ENCODE results near the gene ADRB1.
A peak's percentile ranks its signal among the peaks of the same experiment; 100 is the strongest.

ADRB1 gene

GRCh38 chr10:114081911-114082583 is 38.4 kb downstream of the ADRB1 start:
- no peak for DNase-seq (ENCODE audit: low read depth, low spot score)

GRCh38 chr10:114083040-114083439 is 39.4 kb downstream of the ADRB1 start:
- H3K27ac ChIP-seq: no peak overlapping the region
- peak; percentile 10 for DNase-seq (ENCODE audit: low read depth, low spot score)

More at GRCh38 chr10:114081911-114082583, 38.4 kb downstream of the ADRB1 start:
- no peak overlapping the region for H3K27ac ChIP-seq

GRCh38 chr10:114084215-114084614 is 40.5 kb downstream of the ADRB1 start:
- no peak for DNase-seq (ENCODE audit: low read depth, low spot score)
- no peak overlapping the region for H3K27ac ChIP-seq

GRCh38 chr10:114087255-114087654 is 43.6 kb downstream of the ADRB1 start:
- no peak overlapping the region for H3K27ac ChIP-seq
- no peak for DNase-seq (ENCODE audit: low read depth, low spot score)

- no peak for DNase-seq (ENCODE audit: low read depth, low spot score)
- no peak overlapping the region for H3K27ac ChIP-seq
Measured at GRCh38 chr10:114087655-114088054, 44.0 kb downstream of the ADRB1 start.

GRCh38 chr10:114094795-114095194 is 51.1 kb downstream of the ADRB1 start:
- no peak for DNase-seq (ENCODE audit: low read depth, low spot score)
- H3K27ac ChIP-seq: no peak overlapping the region

- H3K27ac ChIP-seq: no peak overlapping the region
- no peak for DNase-seq (ENCODE audit: low read depth, low spot score)
Measured at GRCh38 chr10:114095559-114096337, 52.1 kb downstream of the ADRB1 start.
